IgD-negative memory B cell (primary cell): ENCODE measurements around the gene KCNJ12. TPM values are rescaled to one million over a fixed set of nuclear protein-coding genes. Genes with fewer than 3 reads are reported as not detected.
"Not testable (repeated sequence)": the region's sequence is repeated elsewhere in the genome, so short reads cannot be mapped to it uniquely, and the experiment has no call there.

Experiments used
- H3K27ac Mint-ChIP-seq, 3 donors: one replicate each; pipeline ENCODE4 v1.8.0; 2020 to 2022; ENCODE audit warnings: mild to moderate bottlenecking in 3 of 3, mixed read lengths in 3 of 3, moderate library complexity in 1 of 3
- H3K27me3 Mint-ChIP-seq: one replicate; pipeline ENCODE4 v1.8.0; 2021; ENCODE audit warnings: mixed read lengths
- H3K36me3 Mint-ChIP-seq: one replicate; pipeline ENCODE4 v1.8.0; 2020; ENCODE audit warnings: mild to moderate bottlenecking, mixed read lengths
- H3K4me1 Mint-ChIP-seq, 3 donors: one replicate each; pipeline ENCODE4 v1.8.0; 2020 to 2022; ENCODE audit warnings: mixed read lengths in 3 of 3, mild to moderate bottlenecking in 1 of 3
- H3K4me3 Mint-ChIP-seq, 4 donors: one replicate each; pipeline ENCODE4 v1.8.0; 2020 to 2022; ENCODE audit warnings: mild to moderate bottlenecking in 4 of 4, mixed read lengths in 4 of 4, moderate library complexity in 3 of 4
- H3K9me3 Mint-ChIP-seq, 3 donors: one replicate each; pipeline ENCODE4 v1.8.0; 2020 to 2021; ENCODE audit warnings: mixed read lengths in 3 of 3, mild to moderate bottlenecking in 1 of 3
- polyA plus RNA-seq: library from polyadenylated mRNA; unstranded; fragments of 300-500 nt; fragmentation: Illumina TruSeq; gene quantifications from one replicate; pipeline ENCODE4 v1.2.3, GENCODE V29; 2021

The KCNJ12 gene
- polyA plus RNA-seq, 1 donor from 2014 or later = not detected

DNA sequence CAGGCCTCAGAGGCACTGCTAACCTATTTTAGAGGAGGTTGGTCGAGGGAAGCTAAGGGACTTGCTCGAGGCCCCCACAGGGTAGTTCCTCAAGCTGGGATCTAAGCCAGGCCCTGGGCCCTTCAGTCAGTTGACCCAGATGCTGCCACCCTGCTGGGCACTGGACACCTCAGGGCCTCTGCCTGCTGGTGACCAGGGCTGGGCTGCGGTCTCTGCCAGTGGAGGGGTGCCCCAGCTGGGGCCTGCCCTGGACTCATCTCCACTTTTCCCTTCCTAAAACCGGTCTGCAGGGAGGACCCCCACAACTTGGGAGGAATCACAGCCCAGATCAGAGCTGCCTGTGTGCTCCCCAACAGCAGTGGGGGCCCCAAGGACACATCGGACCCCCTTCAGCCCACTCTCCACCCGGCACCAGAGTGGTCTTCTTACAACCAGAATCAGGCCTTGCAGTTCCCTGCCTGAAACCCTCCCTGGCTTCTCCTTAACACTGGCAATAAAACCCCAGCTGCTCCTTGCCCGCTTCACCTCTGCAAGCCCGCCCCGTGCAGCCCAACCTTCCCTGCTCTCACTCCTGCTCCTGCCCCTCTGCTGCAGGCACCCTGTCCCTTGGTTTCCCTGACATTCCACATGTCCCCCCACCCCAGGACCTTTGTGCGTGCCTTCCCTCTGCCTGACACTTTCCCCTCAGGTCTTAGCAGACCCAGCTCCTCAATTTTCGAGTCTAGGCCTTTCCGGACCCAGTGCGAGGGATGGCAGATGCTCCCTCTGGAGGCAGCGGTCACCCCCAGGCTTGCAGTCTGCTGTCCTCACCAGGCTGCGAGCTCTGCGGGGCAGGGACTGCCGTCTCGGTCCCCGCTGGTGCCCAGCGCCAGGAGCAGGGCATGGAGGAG is 45.5 kb downstream of the KCNJ12 start:
- not testable (repeated sequence) for H3K27ac Mint-ChIP-seq, H3K36me3 Mint-ChIP-seq, H3K4me1 Mint-ChIP-seq, H3K27me3 Mint-ChIP-seq, H3K9me3 Mint-ChIP-seq, H3K4me3 Mint-ChIP-seq

DNA sequence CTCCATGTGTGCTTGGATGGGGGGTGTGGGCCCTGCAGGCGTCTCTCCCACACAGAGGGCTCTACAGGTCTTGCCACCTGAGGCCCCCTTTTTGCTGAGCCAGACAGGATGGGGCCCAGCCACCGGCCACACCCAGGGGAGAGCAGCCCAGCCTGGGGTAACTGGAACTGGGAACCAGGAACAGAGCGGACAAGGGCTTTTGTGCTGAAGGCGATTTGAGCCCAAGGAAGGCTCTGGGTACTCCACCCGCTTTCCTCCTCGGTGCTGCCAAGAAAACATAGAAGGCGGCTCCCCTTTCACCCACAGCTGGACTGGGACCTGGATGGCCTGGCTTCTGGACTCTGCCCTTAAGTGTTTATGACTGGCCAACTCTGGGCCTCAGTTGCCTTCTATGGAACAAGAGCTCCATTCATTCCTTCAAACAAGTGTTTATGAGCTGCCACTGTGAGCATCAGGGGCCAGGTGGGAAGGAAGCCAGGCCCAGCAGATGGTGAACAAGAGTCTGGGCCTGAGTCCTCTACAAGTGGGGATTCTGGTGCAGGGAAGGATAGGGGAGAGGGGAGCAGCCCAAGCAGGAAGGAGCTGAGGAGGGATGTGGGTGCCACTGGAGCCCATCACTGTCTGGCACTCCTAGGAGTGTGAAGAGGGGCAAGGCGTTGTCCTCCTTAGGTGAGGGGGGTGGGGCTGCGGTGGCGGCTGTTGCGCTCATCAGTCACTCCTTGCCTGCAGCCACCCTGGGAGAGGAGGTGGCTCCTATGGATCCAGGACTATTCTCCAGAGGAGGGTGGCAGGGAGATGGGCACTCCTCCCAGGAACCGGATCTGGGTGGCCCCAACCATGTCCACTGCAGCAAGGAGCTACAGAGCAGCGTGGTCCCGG is 46.4 kb downstream of the KCNJ12 start:
- H3K9me3 Mint-ChIP-seq, H3K4me1 Mint-ChIP-seq, H3K36me3 Mint-ChIP-seq, H3K4me3 Mint-ChIP-seq, H3K27me3 Mint-ChIP-seq: not testable (repeated sequence)
- H3K27ac Mint-ChIP-seq = peak overlapping the region in 1 of 3 donors; percentile 71

DNA sequence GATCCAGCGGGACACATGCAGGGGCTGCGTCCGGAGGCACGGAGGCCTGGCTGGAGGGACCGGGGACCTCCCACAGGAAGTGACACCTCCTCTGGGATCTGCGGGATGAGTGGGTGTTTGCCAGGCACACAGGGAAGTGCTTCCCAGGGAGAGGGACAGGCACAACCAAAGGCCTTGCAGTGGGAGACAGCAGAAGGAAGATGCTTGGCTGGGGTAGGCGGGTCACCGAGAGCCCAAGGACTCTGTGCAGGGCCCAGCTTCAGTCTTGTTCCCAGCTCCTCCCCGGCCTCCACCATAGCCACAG is 47.0 kb downstream of the KCNJ12 start:
- H3K36me3 Mint-ChIP-seq, H3K27me3 Mint-ChIP-seq, H3K27ac Mint-ChIP-seq, H3K4me1 Mint-ChIP-seq, H3K9me3 Mint-ChIP-seq, H3K4me3 Mint-ChIP-seq: not testable (repeated sequence)

DNA sequence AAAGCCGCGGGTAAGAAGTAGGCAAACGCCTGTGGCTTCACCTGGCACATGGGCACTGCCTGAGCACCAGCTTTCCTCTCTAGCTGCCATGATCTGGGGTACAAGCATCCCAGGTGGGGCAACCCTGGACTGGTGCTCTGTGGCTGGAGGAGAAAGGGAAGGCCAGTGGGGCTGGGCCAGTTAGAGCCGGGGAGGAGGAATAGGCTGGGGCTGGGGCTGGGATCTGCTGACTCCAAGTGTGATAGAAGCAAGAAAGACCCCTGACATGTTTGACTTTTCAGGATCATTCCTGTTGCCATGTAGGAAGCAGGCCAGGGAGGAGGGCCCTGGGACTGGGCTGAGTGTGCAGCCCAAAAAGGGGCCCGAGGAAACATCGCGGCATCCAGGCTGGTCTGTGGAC is 48.5 kb downstream of the KCNJ12 start:
- not testable (repeated sequence) for H3K4me1 Mint-ChIP-seq, H3K4me3 Mint-ChIP-seq, H3K9me3 Mint-ChIP-seq, H3K27me3 Mint-ChIP-seq, H3K27ac Mint-ChIP-seq, H3K36me3 Mint-ChIP-seq

DNA sequence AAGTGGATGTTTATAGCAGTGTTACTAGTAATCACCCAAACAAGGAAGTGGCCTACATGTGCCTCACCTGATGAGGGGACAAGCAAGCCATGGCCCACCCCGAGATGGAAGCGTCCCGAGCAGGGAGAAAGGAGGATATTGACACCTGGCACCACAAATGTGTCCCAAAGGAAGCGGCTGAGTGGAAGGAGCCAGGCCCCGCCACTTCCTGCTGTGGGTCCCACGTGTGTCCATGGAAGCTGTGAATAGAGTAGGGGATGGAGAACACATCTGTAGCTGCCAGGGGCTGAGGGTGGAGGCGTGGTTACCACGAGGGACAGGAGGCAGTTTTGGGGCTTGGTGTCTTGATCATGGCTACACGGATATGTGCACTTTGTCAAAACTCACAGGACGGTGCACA is 49.2 kb downstream of the KCNJ12 start:
- peaks cover 8% of the 10 kb centered on the region for H3K27me3 Mint-ChIP-seq

DNA sequence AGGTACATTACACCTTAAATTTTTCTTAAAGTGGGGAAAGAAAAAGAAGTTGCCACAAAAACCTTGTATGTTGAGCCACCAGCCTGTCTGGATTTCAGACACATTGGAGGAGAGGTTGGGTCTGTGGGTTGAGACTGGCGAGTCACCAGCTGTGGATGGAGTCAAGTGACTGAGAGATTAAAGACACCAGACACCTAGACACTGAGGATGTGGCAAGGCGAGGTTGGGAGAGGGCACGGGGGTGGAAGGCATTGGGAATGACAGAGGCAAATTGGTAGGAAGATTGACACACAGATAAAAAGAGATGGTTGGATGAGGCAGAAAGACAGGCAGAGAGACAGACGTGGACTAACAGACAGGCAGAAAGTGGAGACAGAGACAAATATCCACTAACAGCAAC is 49.6 kb downstream of the KCNJ12 start:
- H3K4me3 Mint-ChIP-seq = no peak overlapping the region
- H3K9me3 Mint-ChIP-seq = no peaks in the 10 kb centered on the region
- H3K36me3 Mint-ChIP-seq = peaks cover 2% of the 10 kb centered on the region
- H3K27ac Mint-ChIP-seq = peak overlapping the region in 1 of 3 donors; percentile 36
- no peaks in the 10 kb centered on the region for H3K4me1 Mint-ChIP-seq
- H3K27me3 Mint-ChIP-seq = peaks cover 8% of the 10 kb centered on the region

More for the DNA sequence above, 49.2 kb downstream of the KCNJ12 start:
- peaks cover 2% of the 10 kb centered on the region for H3K36me3 Mint-ChIP-seq
- no peaks in the 10 kb centered on the region for H3K9me3 Mint-ChIP-seq
- H3K4me1 Mint-ChIP-seq = no peaks in the 10 kb centered on the region
- peak overlapping the region in 1 of 3 donors; percentile 36 for H3K27ac Mint-ChIP-seq
- H3K4me3 Mint-ChIP-seq = no peak overlapping the region

DNA sequence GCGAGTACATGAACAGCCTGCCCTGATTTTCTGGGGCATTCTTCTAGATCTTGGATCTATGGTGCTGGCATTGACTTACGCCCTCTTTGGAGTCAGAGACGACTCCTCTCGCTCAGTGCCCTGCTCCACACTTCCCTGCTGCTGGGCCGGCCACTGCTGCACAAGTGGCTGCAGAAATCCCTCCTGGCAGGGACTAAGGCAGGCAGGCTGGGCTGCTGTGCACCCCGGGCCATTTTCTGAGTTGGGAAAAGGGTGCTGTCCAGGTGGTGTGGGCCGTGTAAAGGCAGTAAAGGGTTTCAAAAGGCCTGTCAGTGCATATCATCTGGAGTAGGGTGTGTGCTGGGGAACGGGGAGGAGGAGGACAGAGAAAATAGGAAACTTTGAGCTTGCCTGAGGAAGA is 50.1 kb downstream of the KCNJ12 start:
- not testable (repeated sequence) for H3K36me3 Mint-ChIP-seq, H3K4me1 Mint-ChIP-seq, H3K4me3 Mint-ChIP-seq, H3K9me3 Mint-ChIP-seq, H3K27ac Mint-ChIP-seq, H3K27me3 Mint-ChIP-seq

DNA sequence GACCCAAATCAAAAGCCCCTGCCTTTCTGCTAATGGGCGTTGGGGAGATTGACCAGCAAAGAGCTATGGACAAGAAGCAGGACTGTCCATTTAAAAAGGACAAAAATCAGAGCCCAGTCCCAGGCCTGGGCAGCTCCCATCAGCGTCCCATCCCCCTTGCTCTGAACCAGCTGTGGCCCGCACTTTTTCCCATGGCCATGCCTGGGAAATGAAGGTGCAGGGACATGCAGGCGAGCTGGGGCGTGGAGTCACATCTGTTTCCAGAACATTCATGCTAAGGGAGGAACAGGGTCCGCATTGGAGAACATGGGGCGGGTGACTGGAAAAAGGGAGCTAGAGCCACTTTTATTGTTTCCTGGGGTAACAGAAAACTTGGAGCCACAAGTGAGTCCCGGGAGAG is 50.7 kb downstream of the KCNJ12 start:
- H3K9me3 Mint-ChIP-seq, H3K4me1 Mint-ChIP-seq, H3K27ac Mint-ChIP-seq, H3K36me3 Mint-ChIP-seq, H3K27me3 Mint-ChIP-seq, H3K4me3 Mint-ChIP-seq: not testable (repeated sequence)

DNA sequence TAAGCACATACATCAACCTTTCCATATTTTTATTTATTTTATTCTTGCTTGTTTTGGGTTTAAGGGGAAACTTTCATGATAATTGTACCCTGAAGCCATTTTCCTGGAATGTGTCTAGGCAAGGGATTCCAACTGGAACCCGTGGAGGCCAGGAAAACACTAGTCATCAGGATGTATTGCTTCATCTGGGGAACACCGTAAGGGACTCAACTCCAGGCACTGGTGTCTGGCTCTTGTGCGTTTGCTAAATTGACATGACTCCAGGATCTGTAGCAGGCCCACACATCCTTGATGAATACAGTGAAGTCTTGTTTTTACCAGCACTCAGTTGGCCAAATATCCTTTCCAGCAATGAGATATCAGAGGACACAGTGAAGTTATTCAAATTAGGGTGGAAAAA is 51.6 kb downstream of the KCNJ12 start:
- H3K36me3 Mint-ChIP-seq, H3K4me3 Mint-ChIP-seq, H3K27ac Mint-ChIP-seq, H3K9me3 Mint-ChIP-seq, H3K4me1 Mint-ChIP-seq, H3K27me3 Mint-ChIP-seq: not testable (repeated sequence)

DNA sequence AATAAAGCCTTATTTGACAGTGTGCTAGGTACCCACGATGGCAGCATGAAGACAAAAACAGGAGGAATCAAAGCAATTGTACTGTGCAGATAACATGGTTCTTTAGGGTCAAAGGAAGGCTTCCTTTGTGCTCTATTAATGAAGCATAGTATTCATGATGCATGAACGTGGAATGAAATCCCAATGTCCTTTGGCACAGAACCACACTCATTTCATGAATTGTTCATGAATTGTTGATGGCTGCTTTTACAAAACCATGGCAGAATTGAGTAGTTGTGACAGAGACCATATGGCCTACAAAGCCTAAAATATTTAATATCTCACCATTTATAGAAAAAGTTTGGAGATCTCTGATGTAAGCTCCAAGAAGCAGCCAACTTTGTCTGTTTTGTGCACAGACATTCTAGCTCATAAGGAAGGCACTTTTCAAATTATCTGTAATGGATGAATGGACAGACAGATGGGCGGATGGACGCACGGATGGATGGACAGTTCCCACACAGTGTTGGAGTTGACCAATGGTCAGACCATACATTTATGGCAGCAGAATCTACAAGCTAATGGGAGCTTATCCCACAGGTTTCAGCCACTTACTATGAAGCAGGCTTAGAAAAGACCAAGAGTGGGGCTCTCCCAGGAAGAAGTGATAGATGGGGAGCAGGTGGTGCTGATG is 52.7 kb downstream of the KCNJ12 start:
- H3K9me3 Mint-ChIP-seq, H3K27ac Mint-ChIP-seq, H3K4me1 Mint-ChIP-seq, H3K27me3 Mint-ChIP-seq, H3K36me3 Mint-ChIP-seq, H3K4me3 Mint-ChIP-seq: not testable (repeated sequence)

DNA sequence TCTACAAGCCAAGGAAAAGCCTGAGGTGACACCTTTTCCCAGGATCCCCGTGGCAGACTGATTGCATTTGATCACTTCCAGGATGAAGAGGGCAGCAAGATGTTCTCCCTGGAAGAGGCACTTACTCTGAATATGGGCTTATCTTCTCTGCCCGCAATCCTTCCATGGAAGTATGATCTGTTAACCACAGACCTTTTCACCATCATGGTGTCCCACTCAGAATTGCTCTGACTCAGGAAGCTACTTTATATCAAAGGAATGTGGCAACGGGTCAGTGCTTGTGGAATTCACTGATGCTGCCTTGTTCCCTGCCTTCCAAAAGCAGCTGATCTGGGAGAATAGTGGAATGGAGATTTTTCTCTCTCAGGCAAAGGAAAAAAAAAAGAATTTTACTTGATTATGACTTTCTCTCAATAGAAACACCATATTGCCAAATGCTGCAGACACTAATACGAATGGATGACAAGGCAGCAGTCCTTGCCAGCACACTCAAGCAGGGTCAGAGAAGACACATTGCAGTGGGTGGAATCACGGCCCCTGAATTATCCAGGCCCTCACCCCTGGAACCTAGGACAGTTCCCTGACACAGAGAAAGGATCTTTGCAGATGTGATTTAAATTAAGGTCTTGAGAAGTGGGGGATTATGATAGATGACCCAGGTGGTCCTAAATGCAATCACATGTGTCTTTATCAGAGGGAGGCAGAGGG is 53.9 kb downstream of the KCNJ12 start:
- not testable (repeated sequence) for H3K36me3 Mint-ChIP-seq, H3K4me3 Mint-ChIP-seq, H3K4me1 Mint-ChIP-seq, H3K27me3 Mint-ChIP-seq, H3K9me3 Mint-ChIP-seq, H3K27ac Mint-ChIP-seq

DNA sequence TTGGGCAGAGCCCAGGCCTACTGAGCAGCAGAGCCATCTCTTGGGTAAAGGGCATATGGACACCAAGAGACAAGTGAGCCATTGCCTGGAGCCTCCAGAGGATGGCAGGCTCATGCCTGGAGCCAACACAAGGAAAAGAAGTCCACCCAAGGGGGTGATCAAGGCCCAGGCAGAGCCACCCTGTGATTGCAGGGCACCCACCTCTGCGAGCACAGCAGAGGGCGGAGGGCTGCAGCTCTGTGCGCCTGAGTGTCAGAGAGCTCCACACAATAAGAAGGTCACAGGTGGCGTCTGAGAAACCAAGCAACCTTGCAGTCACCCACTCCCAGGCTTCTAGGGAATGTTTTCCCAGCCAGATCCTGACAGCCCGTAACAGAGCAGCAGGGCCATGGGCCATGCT is 57.8 kb downstream of the KCNJ12 start:
- H3K27me3 Mint-ChIP-seq, H3K4me3 Mint-ChIP-seq, H3K27ac Mint-ChIP-seq, H3K4me1 Mint-ChIP-seq, H3K36me3 Mint-ChIP-seq, H3K9me3 Mint-ChIP-seq: not testable (repeated sequence)

DNA sequence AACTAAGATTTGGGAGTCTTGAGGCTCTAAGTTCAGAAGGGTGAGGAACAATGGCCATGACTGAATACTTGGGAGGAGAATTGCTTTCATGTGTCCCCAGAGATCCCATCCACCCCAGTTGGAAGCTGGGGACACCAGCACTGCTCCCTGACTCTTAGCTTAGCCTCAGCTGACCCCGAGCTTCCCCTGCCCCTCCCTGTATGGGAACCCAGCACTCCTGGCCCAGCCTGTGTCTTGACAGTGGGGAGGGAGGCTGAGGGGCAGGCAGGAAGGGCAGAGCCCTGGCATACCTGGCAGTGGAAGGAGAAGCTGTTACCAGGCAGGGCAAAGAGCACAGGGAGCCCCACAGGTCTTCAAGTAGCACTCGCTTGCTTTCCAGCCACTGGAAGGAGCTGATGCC is 58.8 kb downstream of the KCNJ12 start:
- not testable (repeated sequence) for H3K27ac Mint-ChIP-seq, H3K4me1 Mint-ChIP-seq, H3K4me3 Mint-ChIP-seq, H3K27me3 Mint-ChIP-seq, H3K36me3 Mint-ChIP-seq, H3K9me3 Mint-ChIP-seq

DNA sequence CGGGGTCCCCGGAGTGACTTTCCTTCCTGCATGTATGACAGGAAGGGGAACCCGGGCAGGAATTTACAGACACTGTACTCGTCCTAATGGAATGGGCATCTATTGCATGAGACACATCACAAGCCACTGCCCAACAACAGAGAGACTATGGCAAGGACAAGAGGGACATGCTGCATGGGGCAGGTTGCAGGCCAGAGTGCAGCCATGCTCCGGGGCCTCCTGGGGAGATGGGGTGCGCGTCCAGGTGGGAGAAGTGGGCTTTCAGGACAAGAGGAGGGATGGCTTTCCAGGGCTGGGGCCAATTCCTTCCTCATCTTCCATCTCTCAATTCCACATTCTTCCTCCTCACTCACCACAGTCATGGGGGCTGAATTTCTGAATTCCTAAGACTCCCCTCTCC is 60.3 kb downstream of the KCNJ12 start:
- not testable (repeated sequence) for H3K9me3 Mint-ChIP-seq, H3K4me1 Mint-ChIP-seq, H3K36me3 Mint-ChIP-seq, H3K27ac Mint-ChIP-seq, H3K4me3 Mint-ChIP-seq, H3K27me3 Mint-ChIP-seq
